Spleen (tissue), 11 donors: ENCODE results near the gene LTC4S. TPM values are rescaled to one million over a fixed set of nuclear protein-coding genes. Genes with fewer than 3 reads are reported as not detected.
"Not testable (repeated sequence)": the region's sequence is repeated elsewhere in the genome, so short reads cannot be mapped to it uniquely, and the experiment has no call there.

Source experiments
- DNase-seq: peaks from one replicate; pipeline ENCODE4 v3.0.0-alpha.2; 2020
- H3K27ac ChIP-seq, 8 donors: fragments of 200-600 bp; sonication (generic) in 7 of 8; 1 replicate in 4 of 8; 2 replicates in 4 of 8; pipeline versions ENCODE4 v1.5.0 to v1.8.0; 2016 to 2021; ENCODE audit warnings: inconsistent platforms in 4 of 8, mild to moderate bottlenecking in 4 of 8, moderate library complexity in 1 of 8
- H3K27me3 ChIP-seq, 7 donors: fragments of 200-600 bp; sonication (generic) in 6 of 7; replicated peaks in 1 of 7; 1 replicate in 4 of 7; 2 replicates in 3 of 7; pipeline versions ENCODE4 v1.5.0 to v1.8.0; 2016 to 2021; ENCODE audit warnings: inconsistent platforms in 3 of 7, mild to moderate bottlenecking in 1 of 7
- H3K36me3 ChIP-seq, 6 donors: fragments of 200-600 bp; sonication (generic) in 5 of 6; 1 replicate in 4 of 6; 2 replicates in 2 of 6; pipeline versions ENCODE4 v1.5.0 to v1.8.0; 2016 to 2021; ENCODE audit warnings: inconsistent platforms in 2 of 6
- H3K4me1 ChIP-seq, 6 donors: fragments of 200-600 bp; sonication (generic) in 5 of 6; 1 replicate in 3 of 6; 2 replicates in 3 of 6; pipeline versions ENCODE4 v1.5.0 to v1.8.0; 2016 to 2021; ENCODE audit warnings: inconsistent platforms in 3 of 6
- H3K4me3 ChIP-seq, 8 donors: fragments of 200-600 bp; sonication (generic) in 7 of 8; 1 replicate in 4 of 8; 2 replicates in 4 of 8; pipeline versions ENCODE4 v1.5.0 to v1.8.0; 2016 to 2021; ENCODE audit warnings: inconsistent platforms in 4 of 8, mild to moderate bottlenecking in 4 of 8, moderate library complexity in 2 of 8
- H3K9me3 ChIP-seq, 8 donors: fragments of 200-600 bp; sonication (generic) in 7 of 8; 1 replicate in 4 of 8; 2 replicates in 4 of 8; pipeline versions ENCODE4 v1.5.0 to v1.8.0; 2016 to 2021; ENCODE audit warnings: inconsistent platforms in 4 of 8
- CTCF ChIP-seq, 11 experiments: fragments of 200-600 bp in 7 of 11; fragments of 450-650 bp in 4 of 11; sonication (generic) in 4 of 11; IDR thresholded peaks in 8 of 11; conservative IDR thresholded peaks in 3 of 11; 1 replicate in 7 of 11; 2 replicates in 4 of 11; pipeline versions ENCODE4 v1.4.0 to v1.8.0; 2016 to 2021; ENCODE audit warnings: antibody characterized with exemption in 11 of 11, inconsistent platforms in 4 of 11, mild to moderate bottlenecking in 1 of 11
- POLR2A ChIP-seq, 3 donors: fragments of 450-650 bp; IDR thresholded peaks; one replicate each; pipeline ENCODE4 v1.5.1; 2017; ENCODE audit warnings: antibody characterized with exemption in 3 of 3, mild to moderate bottlenecking in 1 of 3
- POLR2AphosphoS5 ChIP-seq, 3 donors: sonication (generic); formaldehyde crosslinking; IDR thresholded peaks; one replicate each; pipeline ENCODE4 v1.5.1; 2017; ENCODE audit warnings: antibody characterized with exemption in 3 of 3
- WGBS, 5 donors: extraction: QIAGEN DNeasy Blood & Tissue Kit in 3 of 5; methylation state at CpG; one replicate each; pipeline versions ENCODE4 v1.1.5 to v1.1.7; 2013 to 2018; 5-methylcytosine and 5-hydroxymethylcytosine counted together
- intact Hi-C: fragments of 100-400 bp; cut with DNase I; formaldehyde crosslinking; loops from one replicate; pipeline ENCODE4 v1.15.0; 2023; ENCODE audit warnings: low total_unique reads
- polyA plus RNA-seq, 3 donors: library from polyadenylated mRNA; stranded (reverse); fragments of 200-250 nt; gene quantifications; one replicate each; pipeline ENCODE4 v1.2.1, GENCODE V29; 2013
- total RNA-seq, 7 donors: library from RNA; depleted of rRNA in 3 of 7; stranded (reverse); fragments of >200 nt in 3 of 7; fragmentation: NEBNext Ultra II Directional in 4 of 7; extraction: Animal tissue kit (Norgen Biotek cat#: 25700) in 4 of 7; gene quantifications; one replicate each; pipeline versions ENCODE4 v1.1.0 to v1.2.1, GENCODE V29; 2016 to 2021
- donor health status: healthy with polysubstance abuse.
- donor health status: DM: no; HTN: no; CAD: no; lungs with moderate emphysema.
- donor health status: DM: no; HTN: no; CAD: no.
- donor health status: Bipolar disorder and iron deficiency.
- donor health status: healthy.
- donor health status: DM: no; HTN: no; CAD: no.
- donor health status: DM: yes; HTN: yes; CAD: no.

The LTC4S gene
- total and polyA plus RNA-seq, 10 donors, result 3.1 to 24.2 (median 9.0) TPM

- WGBS, 5 donors, result 94 to 98% (median 96%) methylated on average over 2 to 4 of the region's 4 CpGs
- Histone ChIP-seq H3K27me3 (no peaks in the 10 kb centered on the region), H3K4me3 (no peak overlapping the region), H3K9me3 (no peaks in the 10 kb centered on the region), H3K4me1 (peaks cover 0 to 47% (median 13%) of the 10 kb centered on the region in 6 donors), H3K36me3 (peaks cover 0 to 51% (median 27%) of the 10 kb centered on the region in 6 donors), H3K27ac (no peak overlapping the region)
- peak; percentile 20 for DNase-seq
- TF ChIP-seq POLR2AphosphoS5 (IDR thresholded peaks at IDR 0.05), result no peak
- no peak for TF ChIP-seq CTCF (IDR thresholded peaks at IDR 0.05 in 8 of 11, conservative IDR thresholded peaks at IDR 0.05 in 3 of 11)
- TF ChIP-seq POLR2A (IDR thresholded peaks at IDR 0.05), result no peak
- intact Hi-C loops, result no loop called here
Observed at GRCh38 chr5:179781846-179782245, 11.9 kb upstream of the LTC4S start.

GRCh38 chr5:179783128-179783527 is 10.7 kb upstream of the LTC4S start:
- DNase-seq, result peak; percentile 45
- Histone ChIP-seq H3K36me3 (peaks cover 0 to 38% (median 20%) of the 10 kb centered on the region in 6 donors), H3K27ac (no peak overlapping the region), H3K4me3 (no peak overlapping the region), H3K9me3 (no peaks in the 10 kb centered on the region), H3K27me3 (no peaks in the 10 kb centered on the region), H3K4me1 (peaks cover 0 to 35% (median 8%) of the 10 kb centered on the region in 6 donors)
- 87 to 96% (median 94%) methylated on average over 9 of the region's 9 CpGs for WGBS, 5 donors
- TF ChIP-seq POLR2AphosphoS5 (IDR thresholded peaks at IDR 0.05) (no peak), CTCF (IDR thresholded peaks at IDR 0.05 in 8 of 11, conservative IDR thresholded peaks at IDR 0.05 in 3 of 11) (no peak), POLR2A (IDR thresholded peaks at IDR 0.05) (no peak)
- intact Hi-C loops, result no loop called here

- Histone ChIP-seq H3K4me3 (no peak overlapping the region), H3K27ac (no peak overlapping the region), H3K4me1 (peaks cover 0 to 13% (median 5%) of the 10 kb centered on the region in 6 donors), H3K9me3 (no peaks in the 10 kb centered on the region), H3K36me3 (peaks cover 0 to 4% (median 0%) of the 10 kb centered on the region in 6 donors), H3K27me3 (no peaks in the 10 kb centered on the region)
- intact Hi-C loops, result no loop called here
- WGBS, 5 donors, result 81 to 94% (median 86%) methylated on average over 12 of the region's 12 CpGs
- TF ChIP-seq POLR2AphosphoS5 (IDR thresholded peaks at IDR 0.05), result peak in 1 of 3 donors; percentile 52
- no peak for TF ChIP-seq POLR2A (IDR thresholded peaks at IDR 0.05)
- DNase-seq, result no peak
Observed at GRCh38 chr5:179786861-179787260, 6.9 kb upstream of the LTC4S start.

- 82 to 90% (median 85%) methylated on average over 6 to 7 of the region's 7 CpGs for WGBS, 5 donors
- H3K27ac ChIP-seq, result no peak overlapping the region
- H3K36me3 ChIP-seq, result no peaks in the 10 kb centered on the region
- intact Hi-C loops, result no loop called here
- no peak overlapping the region for H3K4me3 ChIP-seq
- no peaks in the 10 kb centered on the region for H3K9me3 ChIP-seq
- H3K27me3 ChIP-seq, result no peaks in the 10 kb centered on the region
- peaks cover 13 to 27% (median 19%) of the 10 kb centered on the region in 6 donors for H3K4me1 ChIP-seq
- no peak for TF ChIP-seq POLR2AphosphoS5 (IDR thresholded peaks at IDR 0.05)
- no peak for TF ChIP-seq POLR2A (IDR thresholded peaks at IDR 0.05)
- TF ChIP-seq CTCF (IDR thresholded peaks at IDR 0.05 in 8 of 11, conservative IDR thresholded peaks at IDR 0.05 in 3 of 11), result no peak
- no peak for DNase-seq
Observed at GRCh38 chr5:179788193-179788854, 5.5 kb upstream of the LTC4S start.

- H3K4me3 ChIP-seq, H3K36me3 ChIP-seq, DNase-seq, intact Hi-C loops, H3K9me3 ChIP-seq, H3K27ac ChIP-seq, H3K27me3 ChIP-seq: not testable (repeated sequence)
- peaks cover 21 to 37% (median 29%) of the 10 kb centered on the region in 6 donors for H3K4me1 ChIP-seq
- WGBS, 5 donors, result 95 to 97% (median 96%) methylated on average over 9 of the region's 9 CpGs
Observed at GRCh38 chr5:179789278-179789677, 4.5 kb upstream of the LTC4S start.
